ENCODE data around the gene CASQ1.

CASQ1 gene

DNA sequence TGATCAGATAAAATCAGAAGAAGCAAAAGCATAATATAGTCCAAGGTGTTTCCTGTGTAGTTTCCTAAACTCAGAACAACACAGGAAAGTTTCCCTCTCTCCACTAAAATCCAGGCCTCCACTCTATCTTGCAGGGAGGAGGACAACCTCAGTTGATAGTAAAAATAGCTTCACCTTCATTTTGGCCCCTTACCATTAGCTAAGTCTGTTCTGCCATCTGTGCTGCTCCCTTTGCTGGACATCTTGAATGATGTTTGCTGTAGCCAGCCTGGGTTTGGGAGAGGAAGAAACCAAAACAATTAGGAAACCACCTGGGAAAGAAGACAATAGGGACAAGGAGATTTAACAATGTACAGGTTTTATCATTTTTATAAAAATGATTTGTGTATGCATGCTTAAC is 53.4 kb downstream of the CASQ1 start:
- TF ChIP-seq CTCF (IDR thresholded peaks at IDR 0.05; ENCODE audit: insufficient read depth, low read depth, low read length, missing control alignments) = no peak
- no peak overlapping the region for H3K4me3 ChIP-seq (ENCODE audit: low read depth, low read length)
- DNase-seq (ENCODE audit: low read depth) = no peak

DNA sequence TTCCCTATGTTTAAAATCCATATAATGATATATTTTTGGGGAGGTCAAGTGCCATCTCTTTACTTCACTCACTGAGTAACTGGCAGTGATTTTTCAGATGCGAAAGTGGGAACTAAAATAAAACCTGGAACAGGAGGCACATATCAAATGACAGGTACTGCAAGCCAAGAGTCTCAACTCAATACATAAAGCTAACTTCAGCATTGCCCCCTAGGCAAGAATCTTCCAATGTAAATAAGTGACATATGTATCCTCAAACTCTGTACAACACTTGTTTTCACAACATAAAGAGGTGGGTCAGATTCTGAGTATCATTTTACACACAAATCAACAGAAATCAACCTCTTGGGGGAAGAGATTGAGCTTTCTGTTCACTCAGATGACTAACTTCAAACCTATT is 53.8 kb downstream of the CASQ1 start:
- TF ChIP-seq CTCF (IDR thresholded peaks at IDR 0.05; ENCODE audit: insufficient read depth, low read depth, low read length, missing control alignments) = no peak
- no peak overlapping the region for H3K4me3 ChIP-seq (ENCODE audit: low read depth, low read length)
- no peak for DNase-seq (ENCODE audit: low read depth)

DNA sequence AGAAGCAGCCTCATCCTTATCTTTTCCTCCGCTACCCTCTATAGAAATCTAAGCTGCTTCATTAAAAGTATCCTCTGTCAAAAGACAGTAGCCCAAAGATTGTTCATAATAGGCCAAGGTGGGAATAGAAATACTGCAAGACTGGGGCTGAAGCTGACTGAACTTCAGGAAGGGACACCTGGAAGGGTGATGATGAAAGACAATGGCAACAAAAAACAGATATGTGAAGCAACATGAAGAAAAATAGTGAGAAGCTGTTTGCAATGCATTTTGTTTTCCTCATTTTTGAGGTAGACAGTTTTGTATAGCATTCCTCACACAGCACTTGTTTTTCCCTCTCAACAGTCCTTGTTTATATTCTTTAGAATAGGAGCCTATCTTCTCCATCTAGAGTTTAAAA is 55.1 kb downstream of the CASQ1 start:
- no peak for TF ChIP-seq CTCF (IDR thresholded peaks at IDR 0.05; ENCODE audit: insufficient read depth, low read depth, low read length, missing control alignments)
- H3K4me3 ChIP-seq (ENCODE audit: low read depth, low read length) = no peak overlapping the region
- DNase-seq (ENCODE audit: low read depth) = no peak

GRCh38 chr1:160247053-160247452 is 56.7 kb downstream of the CASQ1 start:
- no peak for DNase-seq (ENCODE audit: low read depth)
- no peak overlapping the region for H3K4me3 ChIP-seq (ENCODE audit: low read depth, low read length)
- no peak for TF ChIP-seq CTCF (IDR thresholded peaks at IDR 0.05; ENCODE audit: insufficient read depth, low read depth, low read length, missing control alignments)

DNA sequence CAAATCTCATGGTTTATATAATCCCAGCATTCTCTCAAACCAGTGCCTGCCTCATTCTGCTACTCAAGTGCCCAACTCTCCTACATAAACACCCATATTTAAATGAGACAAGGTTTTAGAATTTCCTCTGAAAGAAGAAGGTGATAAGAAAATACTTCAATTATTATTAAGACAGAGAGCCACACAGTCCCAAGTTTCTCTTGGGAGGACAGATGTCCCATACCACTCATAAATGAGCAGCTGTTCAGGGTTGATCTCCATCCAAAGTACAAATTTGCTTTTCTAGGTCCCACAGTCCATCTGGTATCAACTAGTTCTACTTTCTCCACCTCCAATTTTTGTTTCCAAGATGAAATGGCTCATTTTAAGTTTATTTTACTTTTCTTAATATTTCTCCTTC is 60.6 kb downstream of the CASQ1 start:
- no peak overlapping the region for H3K4me3 ChIP-seq (ENCODE audit: low read depth, low read length)
- no peak for DNase-seq (ENCODE audit: low read depth)
- no peak for TF ChIP-seq CTCF (IDR thresholded peaks at IDR 0.05; ENCODE audit: insufficient read depth, low read depth, low read length, missing control alignments)
